ENCODE results near the gene LRRC2. TPM values are rescaled to one million over a fixed set of nuclear protein-coding genes. Genes with fewer than 3 reads are reported as not detected.
A peak's percentile ranks its signal among the peaks of the same experiment; 100 is the strongest.

LRRC2 gene
- total and polyA plus RNA-seq, 7 experiments from 2014 or later: 0.10 to 0.48 (median 0.32) TPM; not detected in 2

DNA sequence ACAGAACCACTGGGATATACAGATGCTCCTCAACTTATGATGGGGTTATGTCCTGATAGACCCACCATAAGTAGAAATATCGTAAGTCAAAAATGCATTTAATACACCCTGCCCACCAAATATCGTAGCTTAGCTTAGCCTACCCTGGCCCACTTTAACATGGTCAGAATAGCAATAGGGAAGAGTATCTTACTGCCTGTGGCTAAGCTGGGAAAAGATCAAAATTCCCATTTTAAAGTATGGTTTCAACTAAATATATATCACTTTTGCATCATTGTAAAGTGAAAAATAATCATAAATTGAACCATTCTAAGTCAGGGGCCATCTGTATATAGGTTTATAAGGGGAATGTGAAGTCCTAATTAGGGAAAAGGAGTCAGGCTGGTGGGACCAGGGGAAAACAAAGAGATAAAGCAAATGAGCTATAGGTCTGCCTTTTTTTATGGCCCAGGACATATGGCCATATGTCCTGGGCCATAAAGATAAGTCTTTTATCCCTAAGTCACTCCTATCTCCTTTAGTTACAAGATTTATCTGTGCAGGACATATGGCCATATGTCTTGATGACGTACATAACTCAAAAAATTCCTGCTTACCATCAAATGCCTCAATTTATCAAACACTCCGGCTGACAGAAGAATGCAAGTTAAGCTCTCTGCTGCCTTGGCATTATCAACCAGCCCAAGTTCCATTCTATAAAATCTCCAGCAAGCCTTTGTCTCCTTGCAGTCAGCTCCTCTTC is 57.1 kb downstream of the LRRC2 start:
- no peak overlapping the region for H3K27ac ChIP-seq (ENCODE audit: low read depth, low read length)

DNA sequence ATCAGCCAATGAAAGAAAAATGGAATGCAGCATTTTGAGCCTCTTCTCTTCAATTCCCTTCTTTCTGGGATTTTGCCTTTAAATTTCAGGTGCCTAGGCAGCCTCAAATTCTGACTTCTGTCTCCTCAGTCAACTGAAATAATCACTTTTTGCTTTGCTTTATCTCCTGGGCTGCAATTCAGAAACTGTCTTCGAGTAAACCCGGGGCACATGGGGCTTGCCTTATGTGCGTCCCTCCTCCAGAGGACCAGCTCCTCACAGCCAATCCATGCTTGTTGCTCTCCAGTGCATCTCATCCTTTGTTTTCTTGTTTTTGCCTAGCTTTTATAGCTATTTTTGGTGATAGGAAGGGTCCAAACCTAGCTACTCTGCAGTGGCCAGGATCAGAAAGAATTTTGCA is 59.6 kb downstream of the LRRC2 start:
- H3K9me3 Mint-ChIP-seq: peaks cover 0 to 1% (median 0%) of the 10 kb centered on the region in 11 donors
- H3K9me3 ChIP-seq (ENCODE audit: control insufficient read depth in 2 of 3, low read length in 3 of 3): no peaks in the 10 kb centered on the region
- H3K27me3 ChIP-seq (ENCODE audit: control insufficient read depth in 2 of 2, insufficient read depth in 2 of 2, low read length in 2 of 2): no peaks in the 10 kb centered on the region
- peaks cover 0 to 24% (median 10%) of the 10 kb centered on the region in 7 donors for H3K4me1 Mint-ChIP-seq
- H3K27me3 Mint-ChIP-seq: peaks cover 0 to 26% (median 0%) of the 10 kb centered on the region in 5 donors
- intact Hi-C loops (cut with micrococcal nuclease): no loop called here
- H3K27ac ChIP-seq (ENCODE audit: low read depth, low read length): no peak overlapping the region
- no peak overlapping the region for H3K4me3 ChIP-seq (ENCODE audit: low read length)
- no peak overlapping the region for H3K27ac Mint-ChIP-seq
- H3K4me1 ChIP-seq (ENCODE audit: control insufficient read depth in 2 of 2, insufficient read depth in 2 of 2, low read length in 2 of 2): no peaks in the 10 kb centered on the region
- ChIA-PET POLR2A (no interaction called here), CTCF (interaction anchor here (0.7 kb wide), 1 partner anchor 52 kb away, joined by 3 read pairs; no protein-coding TSS in a partner anchor)
- H3K36me3 ChIP-seq (ENCODE audit: control insufficient read depth in 2 of 3, insufficient read depth in 3 of 3, low read length in 3 of 3): no peaks in the 10 kb centered on the region
- no peak overlapping the region for H3K4me3 Mint-ChIP-seq
- ATAC-seq (no peak), DNase-seq (no peak)
- no peaks in the 10 kb centered on the region for H3K36me3 Mint-ChIP-seq

More for the DNA sequence above, 57.1 kb downstream of the LRRC2 start:
- Mint-ChIP-seq H3K36me3 (no peaks in the 10 kb centered on the region), H3K27me3 (peaks cover 0 to 48% (median 2%) of the 10 kb centered on the region in 5 donors), H3K4me1 (peaks cover 0 to 14% (median 6%) of the 10 kb centered on the region in 7 donors), H3K9me3 (peaks cover 0 to 3% (median 0%) of the 10 kb centered on the region in 11 donors), H3K4me3 (no peak overlapping the region), H3K27ac (no peak overlapping the region)
- intact Hi-C loops (cut with micrococcal nuclease): no loop called here
- Histone ChIP-seq H3K4me3 (ENCODE audit: low read length) (no peak overlapping the region), H3K9me3 (ENCODE audit: control insufficient read depth in 2 of 3, low read length in 3 of 3) (no peaks in the 10 kb centered on the region), H3K27me3 (ENCODE audit: control insufficient read depth in 2 of 2, insufficient read depth in 2 of 2, low read length in 2 of 2) (no peaks in the 10 kb centered on the region), H3K4me1 (ENCODE audit: control insufficient read depth in 2 of 2, insufficient read depth in 2 of 2, low read length in 2 of 2) (no peaks in the 10 kb centered on the region), H3K36me3 (ENCODE audit: control insufficient read depth in 2 of 3, insufficient read depth in 3 of 3, low read length in 3 of 3) (no peaks in the 10 kb centered on the region)
- ATAC-seq: no peak
- no peak for DNase-seq
- ChIA-PET POLR2A (no interaction called here), CTCF (interaction anchor here (0.9 kb wide), 1 partner anchor 121 kb away, joined by 3 read pairs; no protein-coding TSS in a partner anchor)

DNA sequence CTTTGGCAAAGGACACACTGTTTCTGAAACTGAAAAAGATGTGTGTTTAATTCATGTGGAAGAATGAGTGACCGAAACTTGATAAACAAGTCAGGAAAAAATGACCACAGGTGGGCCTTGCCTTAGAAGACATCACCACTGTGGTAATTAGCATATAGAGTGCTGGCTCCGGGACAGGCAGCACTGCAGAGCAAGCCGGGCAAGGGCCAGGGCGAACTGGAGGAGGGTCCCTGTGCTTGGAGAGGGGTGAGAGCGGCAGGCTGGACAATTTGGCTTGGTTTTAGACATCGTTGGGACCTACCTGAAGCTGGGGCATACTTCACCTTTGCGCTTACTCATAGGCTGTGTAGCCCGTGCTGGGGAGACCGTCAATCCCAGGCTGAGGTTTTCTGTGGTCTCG is 60.1 kb downstream of the LRRC2 start:
- ChIA-PET CTCF (no interaction called here), POLR2A (no interaction called here)
- Mint-ChIP-seq H3K27ac (no peak overlapping the region), H3K4me1 (peaks cover 0 to 25% (median 11%) of the 10 kb centered on the region in 7 donors), H3K36me3 (no peaks in the 10 kb centered on the region), H3K4me3 (no peak overlapping the region), H3K27me3 (peaks cover 0 to 20% (median 0%) of the 10 kb centered on the region in 5 donors), H3K9me3 (peaks cover 0 to 1% (median 0%) of the 10 kb centered on the region in 11 donors)
- no peaks in the 10 kb centered on the region for H3K36me3 ChIP-seq (ENCODE audit: control insufficient read depth in 2 of 3, insufficient read depth in 3 of 3, low read length in 3 of 3)
- no peak overlapping the region for H3K4me3 ChIP-seq (ENCODE audit: low read length)
- intact Hi-C loops (cut with micrococcal nuclease): no loop called here
- no peaks in the 10 kb centered on the region for H3K27me3 ChIP-seq (ENCODE audit: control insufficient read depth in 2 of 2, insufficient read depth in 2 of 2, low read length in 2 of 2)
- H3K9me3 ChIP-seq (ENCODE audit: control insufficient read depth in 2 of 3, low read length in 3 of 3): no peaks in the 10 kb centered on the region
- no peaks in the 10 kb centered on the region for H3K4me1 ChIP-seq (ENCODE audit: control insufficient read depth in 2 of 2, insufficient read depth in 2 of 2, low read length in 2 of 2)
- H3K27ac ChIP-seq (ENCODE audit: low read depth, low read length): no peak overlapping the region
- ATAC-seq (no peak), DNase-seq (no peak)

DNA sequence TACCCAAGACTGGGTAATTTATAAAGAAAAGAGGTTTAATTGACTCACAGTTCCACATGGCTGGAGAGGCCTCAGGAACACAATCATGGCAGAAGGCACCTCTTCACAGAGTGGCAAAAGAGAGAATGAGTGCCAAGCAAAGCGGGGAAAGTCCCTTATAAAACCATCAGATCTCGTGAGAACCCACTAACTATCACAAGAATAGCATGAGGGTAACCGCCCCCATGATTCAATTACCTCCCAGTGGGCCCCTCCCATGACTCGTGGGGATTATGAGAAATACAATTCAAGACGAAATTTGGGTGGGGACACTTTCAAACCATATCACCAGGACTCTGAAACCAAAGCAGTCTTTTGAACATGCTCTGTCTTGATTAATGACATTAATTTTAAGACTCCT is 61.3 kb downstream of the LRRC2 start:
- intact Hi-C loops (cut with micrococcal nuclease): no loop called here
- POLR2A ChIA-PET: no interaction called here
- CTCF ChIA-PET: no interaction called here
- H3K4me3 Mint-ChIP-seq: no peak overlapping the region
- Histone ChIP-seq H3K9me3 (ENCODE audit: control insufficient read depth in 2 of 3, low read length in 3 of 3) (no peaks in the 10 kb centered on the region), H3K36me3 (ENCODE audit: control insufficient read depth in 2 of 3, insufficient read depth in 3 of 3, low read length in 3 of 3) (no peaks in the 10 kb centered on the region), H3K27me3 (ENCODE audit: control insufficient read depth in 2 of 2, insufficient read depth in 2 of 2, low read length in 2 of 2) (no peaks in the 10 kb centered on the region), H3K4me3 (ENCODE audit: low read length) (no peak overlapping the region), H3K4me1 (ENCODE audit: control insufficient read depth in 2 of 2, insufficient read depth in 2 of 2, low read length in 2 of 2) (no peaks in the 10 kb centered on the region), H3K27ac (ENCODE audit: low read depth, low read length) (no peak overlapping the region)
- peaks cover 0 to 14% (median 0%) of the 10 kb centered on the region in 5 donors for H3K27me3 Mint-ChIP-seq
- ATAC-seq (no peak), DNase-seq (no peak)
- H3K27ac Mint-ChIP-seq: peak overlapping the region in 1 of 9 donors; percentile 31
- H3K36me3 Mint-ChIP-seq: no peaks in the 10 kb centered on the region
- H3K4me1 Mint-ChIP-seq: peaks cover 0 to 28% (median 13%) of the 10 kb centered on the region in 7 donors
- peaks cover 0 to 1% (median 0%) of the 10 kb centered on the region in 11 donors for H3K9me3 Mint-ChIP-seq

DNA sequence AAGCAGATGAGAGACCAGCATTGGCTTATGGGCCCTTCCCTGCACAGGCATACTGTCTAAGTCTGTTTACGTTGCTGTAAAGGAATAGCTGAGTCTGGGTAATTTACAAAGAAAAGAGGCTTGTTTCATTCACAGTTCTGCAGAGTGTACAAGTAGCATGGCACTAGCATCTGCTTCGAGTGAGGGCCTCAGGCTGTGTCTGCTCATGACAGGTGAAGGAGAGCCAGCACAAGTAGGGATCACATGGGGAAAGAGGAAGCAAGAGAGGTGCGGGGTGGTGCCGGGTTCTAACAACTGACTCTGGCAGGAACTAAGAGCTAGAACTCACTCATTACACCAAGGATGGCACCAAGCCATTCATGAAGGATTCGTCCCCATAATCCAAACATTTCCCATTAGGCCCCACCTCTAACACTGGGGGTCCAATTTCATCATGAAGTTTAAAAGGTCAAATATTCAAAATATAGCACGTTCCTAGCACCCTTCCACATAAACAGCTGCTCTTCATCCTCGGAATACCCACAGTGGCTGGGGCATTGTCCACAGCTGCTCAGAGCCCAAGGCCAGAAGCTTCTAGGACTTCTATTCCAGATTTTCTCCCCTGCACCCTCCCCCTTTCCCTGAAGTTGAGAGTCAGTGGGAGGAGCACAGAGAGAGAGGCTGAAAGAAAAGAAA is 62.8 kb downstream of the LRRC2 start:
- intact Hi-C loops (cut with micrococcal nuclease): no loop called here
- DNase-seq: no peak

DNA sequence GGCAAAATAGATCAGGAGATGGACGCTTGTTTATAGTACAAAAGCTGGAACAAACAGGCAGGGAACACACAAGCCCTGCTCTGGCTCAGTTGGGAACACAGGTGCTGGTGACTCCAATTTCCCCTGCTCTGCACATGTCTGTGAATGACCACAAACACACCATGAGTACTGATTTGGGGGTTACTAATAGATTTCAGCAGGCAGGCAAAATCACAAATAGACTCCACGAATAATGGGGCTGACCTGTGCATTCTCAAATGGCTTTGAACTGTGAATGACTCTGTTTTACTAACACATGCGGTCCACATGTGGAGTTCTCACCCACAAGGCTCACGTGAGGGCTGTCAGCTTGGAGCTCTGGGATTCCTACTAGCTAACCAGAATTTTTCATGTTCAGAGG is 64.4 kb downstream of the LRRC2 start:
- peak overlapping the region in 1 of 9 donors; percentile 18 for H3K27ac Mint-ChIP-seq
- intact Hi-C loops (cut with micrococcal nuclease): no loop called here
- DNase-seq (no peak), ATAC-seq (no peak)
- peaks cover 3 to 5% of the 10 kb centered on the region in 2 donors for H3K4me1 ChIP-seq (ENCODE audit: control insufficient read depth in 2 of 2, insufficient read depth in 2 of 2, low read length in 2 of 2)
- H3K27me3 ChIP-seq (ENCODE audit: control insufficient read depth in 2 of 2, insufficient read depth in 2 of 2, low read length in 2 of 2): no peaks in the 10 kb centered on the region
- ChIA-PET POLR2A (interaction anchor here (1.9 kb wide), 1 partner anchor 37 kb away, joined by 6 read pairs; no protein-coding TSS in a partner anchor), CTCF (no interaction called here)
- no peak overlapping the region for H3K4me3 Mint-ChIP-seq
- peaks cover 9 to 39% (median 16%) of the 10 kb centered on the region in 7 donors for H3K4me1 Mint-ChIP-seq
- no peaks in the 10 kb centered on the region for H3K9me3 ChIP-seq (ENCODE audit: control insufficient read depth in 2 of 3, low read length in 3 of 3)
- no peak overlapping the region for H3K4me3 ChIP-seq (ENCODE audit: low read length)
- peaks cover 0 to 1% (median 0%) of the 10 kb centered on the region in 11 donors for H3K9me3 Mint-ChIP-seq
- no peak overlapping the region for H3K27ac ChIP-seq (ENCODE audit: low read depth, low read length)
- H3K36me3 Mint-ChIP-seq: no peaks in the 10 kb centered on the region
- H3K36me3 ChIP-seq (ENCODE audit: control insufficient read depth in 2 of 3, insufficient read depth in 3 of 3, low read length in 3 of 3): no peaks in the 10 kb centered on the region
- peaks cover 0 to 10% (median 0%) of the 10 kb centered on the region in 5 donors for H3K27me3 Mint-ChIP-seq

More for the DNA sequence above, 62.8 kb downstream of the LRRC2 start:
- H3K27ac ChIP-seq (ENCODE audit: low read depth, low read length): no peak overlapping the region
- no peaks in the 10 kb centered on the region for H3K4me1 ChIP-seq (ENCODE audit: control insufficient read depth in 2 of 2, insufficient read depth in 2 of 2, low read length in 2 of 2)
- no peaks in the 10 kb centered on the region for H3K27me3 ChIP-seq (ENCODE audit: control insufficient read depth in 2 of 2, insufficient read depth in 2 of 2, low read length in 2 of 2)
- Mint-ChIP-seq H3K27ac (peak overlapping the region in 2 of 9 donors; percentile 47 to 80), H3K36me3 (no peaks in the 10 kb centered on the region), H3K9me3 (peaks cover 0 to 1% (median 0%) of the 10 kb centered on the region in 11 donors), H3K4me1 (peaks cover 8 to 28% (median 13%) of the 10 kb centered on the region in 7 donors), H3K4me3 (no peak overlapping the region), H3K27me3 (peaks cover 0 to 12% (median 0%) of the 10 kb centered on the region in 5 donors)
- CTCF ChIA-PET: interaction anchor here (1.2 kb wide), 1 partner anchor 13 kb away, joined by 5 read pairs; no protein-coding TSS in a partner anchor
- H3K9me3 ChIP-seq (ENCODE audit: control insufficient read depth in 2 of 3, low read length in 3 of 3): no peaks in the 10 kb centered on the region
- POLR2A ChIA-PET: interaction anchor here (1.9 kb wide), 1 partner anchor 35 kb away, joined by 6 read pairs; no protein-coding TSS in a partner anchor
- ATAC-seq: no peak
- H3K36me3 ChIP-seq (ENCODE audit: control insufficient read depth in 2 of 3, insufficient read depth in 3 of 3, low read length in 3 of 3): no peaks in the 10 kb centered on the region
- no peak overlapping the region for H3K4me3 ChIP-seq (ENCODE audit: low read length)
